ENCODE data around the gene ERICH6B. TPM values are rescaled to one million over a fixed set of nuclear protein-coding genes. Genes with fewer than 3 reads are reported as not detected.

Gene ERICH6B
- total RNA-seq, 4 donors from 2014 or later = not detected

GRCh38 chr13:45534604-45535003 is 80.9 kb downstream of the ERICH6B start:
- WGBS = 85% methylated on average over 9 of the region's 9 CpGs
- Histone ChIP-seq H3K9me3 (no peaks in the 10 kb centered on the region), H3K36me3 (peaks cover 61% of the 10 kb centered on the region), H3K27me3 (no peaks in the 10 kb centered on the region), H3K4me3 (no peak overlapping the region), H3K27ac (no peak overlapping the region), H3K4me1 (no peaks in the 10 kb centered on the region)
- TF ChIP-seq POLR2AphosphoS5 (IDR thresholded peaks at IDR 0.05) = no peak
- TF ChIP-seq POLR2A (IDR thresholded peaks at IDR 0.05) = no peak
- no peak for TF ChIP-seq EP300 (IDR thresholded peaks at IDR 0.05)
- TF ChIP-seq CTCF (IDR thresholded peaks at IDR 0.05) = no peak
- DNase-seq (ENCODE audit: low spot score in 2 of 2) = no peak

GRCh38 chr13:45529758-45530157 is 85.8 kb downstream of the ERICH6B start:
- WGBS = 95% methylated on average over 3 of the region's 3 CpGs
- H3K27me3 ChIP-seq = no peaks in the 10 kb centered on the region
- TF ChIP-seq POLR2AphosphoS5 (IDR thresholded peaks at IDR 0.05) = no peak
- no peak for TF ChIP-seq EP300 (IDR thresholded peaks at IDR 0.05)
- TF ChIP-seq POLR2A (IDR thresholded peaks at IDR 0.05) = no peak
- TF ChIP-seq CTCF (IDR thresholded peaks at IDR 0.05) = no peak
- DNase-seq (ENCODE audit: low spot score in 2 of 2) = no peak
- peaks cover 77% of the 10 kb centered on the region for H3K36me3 ChIP-seq
- H3K4me1 ChIP-seq = peaks cover 2% of the 10 kb centered on the region
- no peak overlapping the region for H3K4me3 ChIP-seq
- no peak overlapping the region for H3K27ac ChIP-seq
- no peaks in the 10 kb centered on the region for H3K9me3 ChIP-seq

- no peak for TF ChIP-seq POLR2A (IDR thresholded peaks at IDR 0.05)
- no peak for TF ChIP-seq EP300 (IDR thresholded peaks at IDR 0.05)
- TF ChIP-seq CTCF (IDR thresholded peaks at IDR 0.05) = no peak
- TF ChIP-seq POLR2AphosphoS5 (IDR thresholded peaks at IDR 0.05) = no peak
- Histone ChIP-seq H3K9me3 (no peaks in the 10 kb centered on the region), H3K27ac (no peak overlapping the region), H3K27me3 (no peaks in the 10 kb centered on the region), H3K36me3 (peaks cover 68% of the 10 kb centered on the region), H3K4me1 (peaks cover 3% of the 10 kb centered on the region), H3K4me3 (no peak overlapping the region)
- 84% methylated on average over 6 of the region's 6 CpGs for WGBS
- DNase-seq (ENCODE audit: low spot score in 2 of 2) = no peak
Measured at GRCh38 chr13:45527699-45528462, 87.7 kb downstream of the ERICH6B start.

GRCh38 chr13:45522571-45522970 is 93.0 kb downstream of the ERICH6B start:
- WGBS = 67% methylated on average over 2 of the region's 2 CpGs
- H3K9me3 ChIP-seq = no peaks in the 10 kb centered on the region
- H3K4me1 ChIP-seq = peaks cover 3% of the 10 kb centered on the region
- TF ChIP-seq CTCF (IDR thresholded peaks at IDR 0.05) (no peak), POLR2A (IDR thresholded peaks at IDR 0.05) (no peak), POLR2AphosphoS5 (IDR thresholded peaks at IDR 0.05) (no peak), EP300 (IDR thresholded peaks at IDR 0.05) (no peak)
- H3K27ac ChIP-seq = no peak overlapping the region
- H3K27me3 ChIP-seq = no peaks in the 10 kb centered on the region
- DNase-seq (ENCODE audit: low spot score in 2 of 2) = no peak
- H3K36me3 ChIP-seq = peaks cover 75% of the 10 kb centered on the region
- no peak overlapping the region for H3K4me3 ChIP-seq

- Histone ChIP-seq H3K27me3 (no peaks in the 10 kb centered on the region), H3K4me1 (peaks cover 3% of the 10 kb centered on the region), H3K36me3 (peaks cover 75% of the 10 kb centered on the region), H3K27ac (no peak overlapping the region), H3K9me3 (no peaks in the 10 kb centered on the region), H3K4me3 (no peak overlapping the region)
- TF ChIP-seq POLR2A (IDR thresholded peaks at IDR 0.05) = no peak
- no peak for TF ChIP-seq EP300 (IDR thresholded peaks at IDR 0.05)
- no peak for TF ChIP-seq CTCF (IDR thresholded peaks at IDR 0.05)
- TF ChIP-seq POLR2AphosphoS5 (IDR thresholded peaks at IDR 0.05) = no peak
- 86% methylated on average over 4 of the region's 4 CpGs for WGBS
- no peak for DNase-seq (ENCODE audit: low spot score in 2 of 2)
Measured at GRCh38 chr13:45521297-45521696, 94.2 kb downstream of the ERICH6B start.
